ENCODE data around the gene ARHGAP24.
"Not testable (repeated sequence)": the region's sequence is repeated elsewhere in the genome, so short reads cannot be mapped to it uniquely, and the experiment has no call there.

The ARHGAP24 gene

DNA sequence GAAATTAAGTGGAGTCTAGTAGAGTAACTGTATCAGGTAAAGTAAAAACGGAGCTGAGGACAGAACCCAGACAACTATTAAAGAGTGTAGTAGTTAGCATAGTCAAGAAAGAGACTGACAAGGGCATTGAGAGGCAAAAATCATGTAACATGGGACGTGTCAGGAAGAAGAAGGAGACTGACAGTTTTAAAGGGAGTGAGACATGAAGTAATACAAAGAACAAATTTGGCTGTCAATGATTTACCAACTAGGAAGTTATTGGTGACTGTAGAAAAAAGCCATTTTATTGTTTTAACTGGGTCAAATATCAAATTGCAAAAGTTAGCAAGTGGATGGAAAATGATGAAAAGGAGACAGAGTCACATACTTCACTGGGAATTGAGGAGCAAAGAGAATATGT is 462.6 kb downstream of the ARHGAP24 start:
- DNase-seq, result no peak

- DNase-seq, result no peak
Observed at GRCh38 chr4:85938062-85938461, 463.1 kb downstream of the ARHGAP24 start.

DNA sequence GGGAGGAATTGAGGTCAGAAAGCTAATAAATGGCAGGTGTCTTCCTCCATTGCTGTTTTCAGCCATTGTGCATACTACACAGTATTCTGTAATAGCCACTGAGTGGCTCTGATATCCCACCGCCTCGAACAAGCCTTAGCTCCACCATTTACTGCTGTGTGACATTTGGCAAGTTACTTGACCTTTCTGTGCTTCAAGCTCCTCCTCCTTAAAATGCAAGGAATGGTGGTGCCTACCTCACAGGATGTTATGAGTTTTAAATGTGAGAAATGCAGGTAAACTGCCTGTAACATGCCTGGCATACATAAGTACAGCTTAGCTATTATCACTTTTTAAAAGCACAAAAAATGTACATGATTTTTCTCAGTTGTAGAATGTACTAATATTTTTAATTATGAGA is 464.0 kb downstream of the ARHGAP24 start:
- no peak for DNase-seq

- no peak for DNase-seq
Observed at GRCh38 chr4:85939595-85939994, 464.6 kb downstream of the ARHGAP24 start.

GRCh38 chr4:85940151-85940550 is 465.2 kb downstream of the ARHGAP24 start:
- no peak for DNase-seq

GRCh38 chr4:85942107-85942506 is 467.2 kb downstream of the ARHGAP24 start:
- DNase-seq, result no peak

GRCh38 chr4:85946821-85947220 is 471.9 kb downstream of the ARHGAP24 start:
- DNase-seq, result no peak

DNA sequence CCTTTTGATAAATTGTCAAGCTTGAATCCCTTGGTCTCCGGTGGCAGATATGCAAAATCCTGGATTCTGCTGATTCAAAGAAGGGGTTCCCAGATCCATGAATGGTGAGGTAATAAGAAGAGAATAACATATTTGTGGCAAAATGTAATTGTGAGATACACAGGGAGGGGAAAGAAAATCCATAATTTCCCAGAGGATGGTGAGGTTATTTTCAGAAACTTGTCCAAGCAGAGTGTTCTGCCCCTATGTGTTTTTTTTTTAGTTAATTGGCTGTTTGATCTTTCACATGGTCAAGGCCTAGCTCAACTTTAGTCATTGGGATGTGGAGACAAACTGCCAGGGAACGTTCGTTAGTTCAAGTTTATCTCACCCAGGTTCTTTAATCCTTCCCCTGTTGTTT is 476.1 kb downstream of the ARHGAP24 start:
- no peak for DNase-seq

- DNase-seq, result no peak
Observed at GRCh38 chr4:85952528-85952927, 477.6 kb downstream of the ARHGAP24 start.

DNA sequence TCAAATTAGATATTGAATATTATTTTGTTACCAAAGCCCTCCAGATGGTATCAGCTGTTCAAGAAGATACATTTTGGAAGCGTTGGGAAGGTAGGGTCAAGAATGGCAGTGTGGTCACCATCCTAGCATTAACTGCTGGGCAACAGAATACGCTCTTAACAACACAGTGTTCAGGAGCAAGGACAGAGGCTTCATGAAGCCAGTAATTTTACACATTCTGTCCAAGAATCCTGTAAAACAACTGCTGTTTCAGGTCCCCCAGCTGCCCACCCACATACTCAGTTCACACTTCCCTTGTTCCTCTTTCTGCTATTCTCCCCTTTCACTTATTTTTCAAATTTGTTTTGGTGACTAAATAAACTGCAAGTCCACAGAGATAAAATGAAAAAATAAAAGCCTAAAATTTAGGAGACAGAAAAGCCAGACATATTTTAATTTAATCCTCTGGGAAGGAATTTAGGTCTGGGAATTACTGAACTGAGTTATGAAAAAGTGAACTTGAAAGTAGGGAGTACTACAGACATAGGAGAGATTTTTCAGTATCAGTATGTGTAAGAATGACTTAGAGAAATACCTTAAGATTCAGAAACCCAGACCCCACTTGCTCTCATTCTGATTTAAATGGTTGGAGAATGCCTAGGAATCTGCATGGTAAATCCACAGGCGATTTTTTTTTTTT is 478.2 kb downstream of the ARHGAP24 start:
- DNase-seq, result no peak

GRCh38 chr4:85953651-85954018 is 478.7 kb downstream of the ARHGAP24 start:
- no peak for DNase-seq

DNA sequence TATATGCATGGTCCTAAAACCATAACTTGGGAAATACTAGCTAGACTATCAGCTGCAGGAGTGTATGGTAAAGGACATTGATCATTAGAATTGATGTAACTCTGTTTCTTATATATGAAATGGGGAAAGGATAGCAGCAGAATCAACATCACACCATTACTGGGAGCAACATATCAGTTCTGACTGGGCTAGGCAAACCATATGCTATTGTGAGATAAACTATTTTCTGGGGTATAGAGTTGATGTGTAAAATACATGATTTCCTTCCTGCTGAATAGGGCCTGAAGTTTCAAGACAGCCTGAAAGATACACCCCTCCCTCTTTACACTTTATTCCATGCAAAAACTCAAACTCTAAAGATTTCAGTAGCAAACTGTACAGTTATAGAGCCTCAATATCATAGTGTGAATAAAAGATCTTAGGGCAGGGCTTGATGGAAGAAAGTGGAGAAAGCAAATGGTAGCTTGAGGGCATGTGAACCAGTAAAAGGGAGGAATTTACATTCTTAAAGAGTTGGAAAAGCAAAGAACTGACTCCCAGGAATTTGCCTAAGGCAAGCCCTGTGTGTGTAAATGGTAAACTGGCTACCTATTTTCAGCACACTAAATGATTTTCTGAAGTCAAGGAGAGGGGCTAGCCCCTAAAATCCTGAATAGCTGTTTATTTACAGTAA is 480.8 kb downstream of the ARHGAP24 start:
- no peak for DNase-seq

GRCh38 chr4:85956293-85956945 is 481.5 kb downstream of the ARHGAP24 start:
- DNase-seq, result no peak

DNA sequence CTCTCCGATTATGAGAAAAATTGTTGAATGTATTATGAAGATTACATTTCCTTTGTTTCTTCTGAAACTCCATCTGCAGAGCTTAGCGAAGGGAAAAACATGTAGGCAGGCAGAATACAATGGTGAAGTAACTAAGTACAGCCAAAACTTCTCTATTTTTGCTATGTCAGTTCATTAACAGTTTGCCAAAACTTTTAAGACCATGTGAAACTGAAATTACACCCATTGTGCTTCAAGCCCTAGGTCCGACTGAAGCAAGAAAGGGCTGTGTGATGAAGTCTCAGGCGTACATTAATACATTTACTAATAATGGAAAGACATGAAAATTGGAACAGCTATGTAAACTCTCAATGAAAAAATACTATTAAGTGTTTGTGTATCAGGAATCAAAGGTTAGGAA is 486.9 kb downstream of the ARHGAP24 start:
- no peak for DNase-seq

DNA sequence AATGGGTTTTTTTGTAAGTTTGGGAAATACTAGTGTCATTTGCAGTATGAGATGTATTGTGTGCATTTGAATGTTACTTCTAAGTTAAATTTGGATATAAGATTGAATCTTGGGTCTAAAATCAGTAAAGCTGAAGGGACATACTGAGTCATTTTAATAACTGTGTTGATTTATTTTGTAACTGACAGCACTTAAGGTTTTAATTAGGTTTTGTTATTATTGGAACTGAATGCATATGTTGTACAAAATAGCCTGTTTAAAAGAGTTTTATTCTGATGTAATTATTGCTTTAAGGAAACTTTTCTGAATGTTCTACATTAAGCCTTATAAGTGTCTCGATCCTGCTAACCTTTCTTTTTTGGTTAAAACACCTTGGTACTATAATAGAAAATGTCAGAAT is 488.3 kb downstream of the ARHGAP24 start:
- DNase-seq, result no peak

DNA sequence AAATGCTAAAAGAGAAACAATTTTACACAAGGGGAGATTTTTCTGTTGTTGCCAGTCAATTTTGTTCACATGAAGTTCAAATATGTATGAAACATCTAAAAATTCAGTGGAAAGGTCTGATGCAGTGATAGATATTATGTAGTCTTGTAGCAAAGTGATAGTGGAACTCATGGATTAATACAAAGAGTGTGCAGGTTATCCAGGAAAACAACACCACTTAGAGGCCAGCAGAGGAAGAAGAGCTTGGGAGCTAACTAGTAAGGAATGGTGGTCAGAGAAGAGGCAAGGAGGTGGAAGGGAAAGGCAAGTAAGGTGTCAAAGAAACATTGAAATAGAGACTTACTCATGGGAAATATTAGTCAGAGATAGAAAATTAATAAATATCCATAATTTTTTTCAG is 489.3 kb downstream of the ARHGAP24 start:
- DNase-seq, result no peak

- DNase-seq, result not testable (repeated sequence)
Observed at GRCh38 chr4:85965017-85965416, 490.1 kb downstream of the ARHGAP24 start.

DNA sequence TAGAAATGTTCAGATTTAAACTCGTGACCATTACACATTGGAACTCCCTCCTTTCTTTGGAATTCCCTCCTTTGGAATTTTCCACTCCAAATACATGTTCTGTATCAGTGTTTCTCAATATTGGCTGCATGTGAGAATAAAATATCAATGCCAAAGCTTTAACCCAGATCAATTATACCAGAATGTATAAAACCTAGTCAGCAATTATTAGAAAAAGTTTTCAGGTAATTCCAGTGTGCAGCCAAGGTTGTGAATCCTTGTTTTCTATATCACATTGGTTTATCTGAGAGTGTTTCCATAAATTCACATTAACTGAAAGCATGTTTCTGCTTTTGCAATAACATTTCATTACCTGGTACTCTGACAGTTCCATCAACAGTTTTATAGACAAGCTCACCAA is 490.6 kb downstream of the ARHGAP24 start:
- no peak for DNase-seq

DNA sequence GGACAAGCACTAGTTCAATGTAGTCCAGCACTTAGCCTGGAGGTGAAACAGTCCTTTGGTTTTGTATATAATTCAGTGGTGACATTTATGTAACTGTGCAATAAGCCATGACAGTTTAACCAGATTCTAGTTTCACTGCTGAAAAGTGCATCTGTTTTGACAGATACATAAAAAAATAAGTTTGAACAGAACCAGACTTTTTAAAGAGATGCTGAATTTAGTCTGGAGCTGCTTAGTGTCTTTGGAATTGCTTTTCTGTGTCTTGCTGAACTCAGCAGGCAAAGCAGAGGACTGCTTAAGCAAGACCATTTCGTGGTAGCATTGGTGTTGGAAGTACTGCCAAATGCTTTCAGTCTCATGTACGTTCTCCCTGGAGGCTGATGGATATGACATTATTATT is 491.4 kb downstream of the ARHGAP24 start:
- DNase-seq, result no peak

- no peak for DNase-seq
Observed at GRCh38 chr4:85967872-85968271, 492.9 kb downstream of the ARHGAP24 start.

DNA sequence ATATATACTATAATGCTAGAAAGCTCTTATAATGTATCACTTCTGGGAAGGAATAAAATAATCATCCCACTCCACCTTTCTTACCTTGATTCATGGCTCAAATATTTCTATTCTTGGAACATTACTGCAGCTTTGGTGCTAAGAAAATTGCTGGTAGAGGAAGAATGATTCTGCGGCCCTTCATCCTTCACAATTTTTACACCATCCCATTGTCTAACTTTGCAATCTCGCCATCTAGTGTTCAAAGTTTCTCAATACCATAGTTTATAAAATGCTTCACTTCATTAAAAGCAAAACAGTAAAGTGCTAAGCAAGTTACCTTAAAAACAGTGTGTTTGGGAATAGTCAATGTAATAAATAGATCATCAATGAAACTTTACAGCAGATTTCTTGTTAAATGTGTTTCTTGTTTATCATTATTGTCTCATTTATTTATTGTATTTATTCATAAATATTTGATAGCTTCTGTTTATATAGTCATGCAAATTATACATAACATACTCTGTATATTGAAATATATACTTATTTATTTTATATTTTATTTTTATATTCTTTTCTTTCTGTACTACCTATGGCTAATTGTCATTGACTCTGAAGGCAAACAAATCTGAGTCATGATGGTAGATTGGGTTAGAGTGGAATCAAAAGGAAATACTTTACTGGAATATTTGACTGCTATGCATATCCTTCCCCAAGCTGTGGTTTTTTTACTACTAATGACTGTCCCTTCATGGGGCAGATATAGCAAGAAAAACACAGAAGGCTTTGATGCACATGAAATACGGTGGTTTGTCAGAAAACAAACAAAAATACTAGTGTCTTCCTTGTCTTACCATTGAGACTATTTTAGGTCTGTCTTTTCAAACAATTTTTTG is 494.2 kb downstream of the ARHGAP24 start:
- no peak for DNase-seq

DNA sequence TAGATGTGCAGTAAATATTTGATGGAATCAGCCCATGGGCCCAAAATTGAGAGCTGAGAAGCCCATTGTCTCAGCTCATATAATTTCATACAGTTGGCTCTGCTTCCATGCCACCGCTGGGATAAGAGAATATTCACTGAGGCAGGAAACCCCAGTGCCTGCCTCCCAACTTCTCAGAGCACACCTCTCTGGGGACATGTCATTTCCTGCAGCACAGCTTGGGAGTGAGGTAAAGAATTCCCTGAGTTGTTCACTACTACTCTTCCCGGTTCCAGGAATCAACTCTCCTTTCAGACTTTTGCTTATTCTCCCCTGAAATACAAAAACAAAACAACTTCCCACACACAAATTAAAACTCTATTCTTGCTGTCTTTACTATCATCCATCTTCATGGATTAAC is 495.6 kb downstream of the ARHGAP24 start:
- no peak for DNase-seq

DNA sequence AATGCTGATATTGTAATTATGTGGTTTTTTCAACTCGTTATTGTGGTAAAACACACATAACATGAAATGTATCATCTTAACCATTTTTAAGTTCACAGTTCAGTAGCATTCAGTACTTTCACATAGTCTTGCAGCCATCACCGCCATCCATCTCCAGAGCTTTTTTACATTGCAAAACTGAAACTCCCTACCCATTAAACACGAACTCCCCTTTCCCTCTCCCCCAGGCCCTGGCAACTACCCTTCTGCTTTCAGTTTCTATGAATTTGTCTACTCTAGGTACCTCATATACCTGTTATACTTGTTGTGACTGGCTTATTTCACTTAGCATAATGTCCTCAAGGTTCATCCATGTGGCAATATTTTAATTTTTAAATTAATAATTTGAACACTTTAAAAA is 504.3 kb downstream of the ARHGAP24 start:
- no peak for DNase-seq

Data from NCI-H146 (cell line).